MV-4-11 (cell line): ENCODE results near the gene C1QTNF6.
"Not testable (repeated sequence)": the region's sequence is repeated elsewhere in the genome, so short reads cannot be mapped to it uniquely, and the experiment has no call there.

Source experiments
- DNase-seq: peaks from one replicate; lab custom pipeline; 2025; lab: John Stamatoyannopoulos, UW

C1QTNF6 gene

DNA sequence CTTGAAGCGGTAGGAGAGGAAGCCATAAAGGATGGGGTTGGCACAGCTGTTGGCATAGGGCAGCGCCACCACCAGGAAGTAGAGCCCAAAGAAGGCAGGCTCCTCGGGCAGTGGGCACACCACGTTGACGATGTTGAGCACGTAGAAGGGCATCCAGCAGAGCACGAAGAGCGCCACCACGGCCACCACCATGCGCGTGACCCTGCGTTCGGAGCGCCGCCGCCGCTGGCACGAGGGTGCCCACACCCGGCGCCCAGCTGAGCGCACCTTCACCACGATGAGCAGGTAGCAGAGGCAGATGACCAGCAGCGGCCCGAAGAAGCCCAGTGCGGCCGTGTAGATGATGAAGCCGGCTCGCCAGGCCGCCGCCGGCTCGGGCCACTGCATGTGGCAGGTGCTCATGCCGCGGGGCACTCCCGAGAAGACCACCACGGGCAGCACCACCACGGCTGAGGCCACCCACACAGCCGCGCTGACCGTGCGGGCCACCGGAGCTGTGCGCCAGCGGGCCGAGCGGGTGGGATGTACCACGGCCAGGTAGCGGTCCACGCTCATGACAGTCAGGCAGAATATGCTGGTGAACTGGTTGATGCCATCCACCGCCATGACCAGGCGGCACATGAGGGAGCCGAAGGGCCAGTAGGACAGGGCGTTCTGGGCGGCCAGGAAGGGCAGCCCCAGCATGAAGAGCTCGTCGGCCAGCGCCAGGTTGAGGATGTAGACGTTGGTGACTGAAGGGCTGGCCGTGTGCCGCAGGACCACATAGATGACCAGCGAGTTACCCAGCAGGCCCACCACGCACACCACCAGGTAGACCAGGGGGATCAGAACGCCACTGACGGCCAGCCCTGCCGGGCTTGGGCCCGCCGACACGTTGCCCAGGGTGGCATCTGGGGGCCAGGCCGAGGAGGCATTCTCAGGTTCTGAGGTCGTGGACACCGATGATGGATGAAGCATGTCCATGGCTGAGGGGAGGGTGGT lies 19.1 kb upstream of the C1QTNF6 start:
- DNase-seq = no peak

DNA sequence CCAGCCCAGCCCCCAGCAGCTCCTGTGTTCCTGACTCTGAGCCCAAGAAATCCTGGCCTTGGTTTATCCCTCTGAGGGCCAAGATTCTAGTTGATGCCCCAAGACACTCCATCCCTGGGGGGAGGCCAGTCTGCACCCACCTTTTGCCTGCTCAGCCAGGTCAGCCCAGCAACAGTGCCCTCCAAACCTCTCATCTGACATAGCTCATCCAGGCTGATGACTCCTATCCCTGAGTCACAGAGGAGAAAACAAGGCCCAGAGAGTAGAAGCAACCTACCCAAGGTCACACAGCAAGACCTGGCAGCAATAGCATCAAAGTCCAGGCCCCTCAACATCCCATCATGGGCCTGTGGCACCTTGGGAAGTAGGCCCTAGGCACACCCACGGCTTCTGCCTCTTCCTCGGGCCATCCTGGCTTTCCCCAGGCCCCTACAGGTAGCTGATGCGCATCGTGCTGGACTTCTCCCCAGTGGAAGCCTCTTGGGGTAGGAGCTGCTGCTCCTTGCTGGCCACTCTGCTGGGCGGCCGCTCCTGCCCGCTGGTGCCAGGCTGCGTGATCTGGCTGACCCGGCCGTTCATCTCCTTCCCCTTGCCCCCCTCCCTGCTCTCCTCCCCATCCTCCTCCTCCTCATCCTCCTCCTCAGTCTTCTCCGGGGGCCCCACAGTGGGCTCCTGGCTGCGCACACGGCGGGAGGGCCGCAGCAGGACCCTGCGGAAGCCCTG lies 18.2 kb upstream of the C1QTNF6 start:
- DNase-seq = no peak

DNA sequence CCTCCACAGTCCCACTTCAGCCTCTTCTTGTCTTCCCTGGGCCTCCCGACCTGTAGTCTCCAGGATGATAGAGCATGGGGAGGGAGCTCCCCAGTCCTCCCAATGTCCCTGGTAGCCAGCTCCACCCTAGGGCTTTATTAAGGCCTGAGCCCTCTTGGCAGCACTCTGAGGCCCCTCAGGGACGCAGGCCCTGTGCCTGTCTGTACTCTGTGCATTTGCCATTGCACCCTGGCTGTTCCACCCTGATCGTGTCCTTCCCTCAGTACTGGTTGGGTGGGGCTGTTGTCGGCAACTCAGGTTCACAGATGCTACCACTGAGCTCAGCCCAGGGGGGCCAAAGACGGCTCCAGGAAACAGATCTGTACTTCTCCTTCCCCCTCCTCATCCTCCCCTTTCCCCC lies 17.0 kb upstream of the C1QTNF6 start:
- DNase-seq = no peak

DNA sequence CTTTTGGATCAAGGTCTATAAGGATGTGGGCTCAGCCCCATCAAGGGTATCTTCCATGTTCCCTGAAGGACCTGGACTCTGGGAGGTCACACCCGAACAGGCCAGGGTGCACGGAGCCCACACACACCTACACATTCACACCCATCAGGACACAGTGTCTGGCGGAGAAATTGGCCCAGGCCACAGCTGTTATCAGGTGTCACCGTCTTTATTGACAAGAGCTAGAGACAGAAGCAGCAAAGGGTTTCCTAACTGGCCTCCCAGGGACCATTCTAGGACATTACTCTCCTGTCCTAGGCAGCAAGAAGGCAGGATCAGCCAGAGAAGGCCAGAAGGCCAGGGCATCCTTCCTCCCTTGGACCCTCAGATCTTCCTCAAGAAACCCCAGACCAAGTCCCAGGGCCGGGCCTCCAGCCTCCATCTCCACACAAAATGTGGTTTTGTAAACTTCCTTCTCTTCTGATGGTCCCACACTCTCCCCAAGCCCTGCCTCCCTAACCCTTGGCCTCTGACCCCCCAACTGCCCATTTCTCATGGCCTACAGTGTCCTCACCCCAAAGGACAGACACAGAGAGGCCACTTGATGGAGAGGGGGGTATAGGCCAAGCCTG lies 16.1 kb upstream of the C1QTNF6 start:
- no peak for DNase-seq

- DNase-seq = no peak
These were observed 15.5 kb upstream of the C1QTNF6 start for GRCh38 chr22:37203354-37204044.

GRCh38 chr22:37202716-37203115 lies 14.7 kb upstream of the C1QTNF6 start:
- DNase-seq = no peak

- DNase-seq = no peak
These were observed 14.0 kb upstream of the C1QTNF6 start for GRCh38 chr22:37202001-37202555.

DNA sequence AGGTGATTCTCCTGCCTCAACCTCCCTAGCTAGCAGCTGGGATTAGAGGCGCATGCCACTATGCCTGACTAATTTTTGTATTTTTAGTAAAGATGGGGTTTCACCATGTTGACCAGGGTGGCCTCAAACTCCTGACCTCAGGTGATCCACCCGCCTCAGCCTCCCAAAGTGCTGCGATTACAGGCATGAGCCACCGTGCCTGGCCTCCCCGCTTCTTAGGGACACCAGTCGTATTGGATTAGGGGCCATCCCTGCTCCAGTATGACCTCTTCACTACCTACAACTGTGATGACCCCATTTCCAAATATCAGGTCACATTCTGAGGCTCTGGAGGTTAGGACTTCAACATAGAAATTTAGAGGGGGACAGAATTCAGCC lies 13.4 kb upstream of the C1QTNF6 start:
- not testable (repeated sequence) for DNase-seq

- DNase-seq = no peak
These were observed 11.7 kb upstream of the C1QTNF6 start for GRCh38 chr22:37199760-37200108.

GRCh38 chr22:37199103-37199759 lies 11.2 kb upstream of the C1QTNF6 start:
- peak; percentile 96 for DNase-seq

DNA sequence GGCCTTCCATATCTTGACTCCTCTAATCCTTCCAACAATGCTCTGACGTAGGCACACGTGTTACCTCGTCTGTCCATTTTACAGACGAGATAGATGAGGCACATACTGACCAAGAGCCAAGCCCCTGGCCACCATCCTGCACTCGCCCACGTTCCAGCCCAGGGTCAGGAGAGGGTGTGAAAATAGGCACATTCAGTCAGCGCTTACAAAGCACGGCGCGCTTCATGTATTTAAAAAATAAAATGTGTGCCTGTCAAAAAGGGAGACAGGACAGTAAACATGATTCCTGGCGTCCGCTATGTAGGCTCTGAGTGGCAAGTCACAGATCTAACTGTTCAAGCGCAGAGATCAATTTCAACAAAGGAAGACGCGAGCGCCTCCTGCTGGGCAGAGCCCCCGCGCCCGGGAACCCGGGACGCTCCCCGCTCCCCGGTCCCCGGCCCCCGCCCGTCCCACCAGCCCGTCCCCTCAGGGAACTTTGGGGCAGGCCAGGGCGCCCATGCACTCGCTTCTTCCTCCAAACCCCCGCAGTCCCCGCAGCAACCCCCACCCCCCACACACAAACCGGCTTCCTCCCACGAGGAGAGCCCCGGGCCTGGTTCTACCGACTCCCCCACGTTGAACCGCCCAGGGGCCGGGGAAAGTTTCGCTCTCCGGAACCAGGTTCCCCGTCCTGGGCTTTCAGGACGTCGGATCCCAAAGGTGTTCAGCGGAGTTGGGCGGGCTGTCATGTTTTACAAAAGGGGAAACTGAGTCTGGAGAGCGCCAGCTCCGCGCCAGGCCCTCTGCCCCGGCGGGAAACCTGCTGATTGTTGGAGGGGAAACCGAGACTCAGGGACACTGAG lies 10.4 kb upstream of the C1QTNF6 start:
- peak; percentile 71 for DNase-seq

- no peak for DNase-seq
These were observed 9.6 kb upstream of the C1QTNF6 start for GRCh38 chr22:37197451-37198257.

DNA sequence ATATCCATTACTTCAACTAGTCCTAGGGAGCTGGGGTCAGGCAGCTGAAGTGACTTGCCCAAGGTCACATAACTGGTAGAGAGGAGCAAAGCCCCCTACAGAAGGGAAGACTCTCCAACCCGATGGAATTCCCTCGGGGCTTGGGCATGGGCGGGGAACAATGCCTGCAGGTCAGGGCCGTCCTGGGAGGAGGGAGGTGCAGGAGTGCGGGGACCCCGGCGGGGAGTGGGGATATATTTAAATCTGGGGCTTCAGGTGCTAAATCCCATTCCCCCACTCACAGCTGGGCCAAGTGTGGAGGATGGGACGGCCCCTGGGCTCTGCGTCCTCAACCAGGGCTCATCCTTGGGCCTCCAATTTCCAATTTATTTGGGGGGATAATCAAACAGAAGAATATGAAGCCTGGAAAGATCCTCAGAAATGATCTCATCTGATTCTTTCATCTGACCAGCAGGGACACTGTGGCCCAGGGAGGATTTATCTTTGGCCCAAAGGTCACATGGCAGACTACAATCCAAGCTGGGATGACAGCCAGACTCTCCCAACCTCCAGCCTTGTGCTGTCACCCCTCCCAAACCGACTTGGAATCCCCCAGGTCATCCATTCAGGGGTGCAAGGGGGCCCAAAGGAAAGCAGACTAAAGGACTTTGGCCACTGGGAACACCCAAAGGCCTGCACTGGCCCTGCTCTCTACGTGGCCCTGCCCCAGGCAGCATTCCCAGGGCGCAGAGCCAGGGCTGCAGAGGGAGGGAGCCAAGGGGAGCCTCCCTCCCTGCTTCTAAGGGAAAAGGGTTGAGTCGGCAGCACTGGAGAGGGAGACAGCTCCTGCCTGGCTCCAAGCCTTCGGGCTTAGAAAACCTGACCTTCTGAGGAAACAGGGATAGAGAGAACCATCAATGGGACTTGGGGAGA lies 8.7 kb upstream of the C1QTNF6 start:
- no peak for DNase-seq

DNA sequence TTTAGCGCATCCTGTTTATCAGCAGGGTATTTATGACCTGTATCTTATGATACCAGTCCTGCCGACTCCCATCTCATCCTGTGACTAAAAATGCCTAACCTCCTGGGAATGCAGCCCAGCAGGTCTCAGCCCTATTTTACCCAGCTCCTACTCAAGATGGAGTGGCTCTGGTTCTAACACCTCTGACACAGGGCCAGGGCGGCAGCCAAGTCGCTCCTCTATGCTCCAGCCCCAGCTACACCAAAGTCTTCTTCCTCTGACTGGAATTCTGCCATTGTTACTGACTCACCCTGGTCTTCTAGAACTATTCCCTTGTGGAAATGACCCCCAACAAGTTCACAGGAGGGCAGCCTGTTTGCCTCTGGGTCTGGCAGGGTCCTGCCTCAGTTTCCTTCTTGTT lies 7.9 kb upstream of the C1QTNF6 start:
- DNase-seq = no peak

DNA sequence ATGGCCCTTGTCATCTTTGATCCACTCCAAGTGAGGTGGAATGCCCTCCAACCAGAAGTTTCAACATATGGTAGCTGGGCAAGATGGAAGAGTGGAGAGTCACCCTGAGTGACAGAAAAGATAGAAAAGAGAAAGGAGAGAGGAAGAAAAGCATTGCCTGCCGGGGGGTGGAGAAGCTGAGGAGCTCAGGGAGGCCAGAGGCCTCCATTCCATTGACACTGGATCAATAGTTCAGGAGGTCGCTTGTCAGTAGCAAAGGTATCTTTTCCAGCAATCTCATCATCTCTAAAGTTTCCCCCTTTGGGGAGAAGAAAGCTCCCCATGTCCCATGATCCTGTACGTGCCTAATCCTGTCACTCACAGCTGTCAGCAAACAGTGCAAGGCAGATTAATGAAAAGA lies 6.7 kb upstream of the C1QTNF6 start:
- DNase-seq = no peak

DNA sequence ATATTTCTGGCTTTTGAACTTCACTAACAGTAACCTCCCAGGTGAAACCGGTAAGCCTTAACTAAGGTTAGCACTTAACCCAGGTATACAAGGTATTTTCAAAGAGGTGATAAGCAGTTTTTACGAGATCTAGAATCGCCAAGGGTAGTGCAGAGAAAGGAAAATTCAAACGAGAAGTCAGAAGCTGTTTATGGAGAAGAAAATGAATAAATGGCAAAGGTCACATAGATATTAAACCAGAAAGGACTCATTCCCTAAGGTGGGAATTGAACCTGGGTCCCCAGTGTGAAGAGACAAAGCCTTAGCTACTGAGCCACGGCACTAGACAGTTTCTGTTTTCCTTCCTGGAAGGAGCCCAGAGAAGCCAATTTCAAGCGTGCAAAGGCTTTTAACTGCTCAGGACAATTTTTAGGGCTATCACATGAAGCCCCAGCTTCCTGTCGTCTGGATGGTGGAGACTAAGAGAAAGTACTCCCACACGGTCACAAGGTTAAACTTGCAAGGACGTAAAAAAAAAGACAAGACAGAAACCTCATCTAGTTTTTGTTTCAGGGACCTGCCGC lies 5.7 kb upstream of the C1QTNF6 start:
- DNase-seq = peak; percentile 75

- DNase-seq = no peak
These were observed 4.7 kb upstream of the C1QTNF6 start for GRCh38 chr22:37192741-37193140.

- DNase-seq = no peak
These were observed 4.2 kb upstream of the C1QTNF6 start for GRCh38 chr22:37192204-37192603.
